GM19452 (cell line): ENCODE data around the gene RTN1.
"Not testable (repeated sequence)": the region's sequence is repeated elsewhere in the genome, so short reads cannot be mapped to it uniquely, and the experiment has no call there.

Experiments used
- ATAC-seq: cut with Tn5 transposase; IDR thresholded peaks from one replicate; pipeline ENCODE4 v1.9.1; 2021; ENCODE audit not compliant: unreplicated experiment

The RTN1 gene

GRCh38 chr14:59705866-59706265, 164.7 kb downstream of the RTN1 start:
- no peak for ATAC-seq

- no peak for ATAC-seq
These were observed 165.3 kb downstream of the RTN1 start for GRCh38 chr14:59705245-59705644.

- ATAC-seq = no peak
These were observed 166.4 kb downstream of the RTN1 start for GRCh38 chr14:59704054-59704645.

GRCh38 chr14:59699442-59699841, 171.1 kb downstream of the RTN1 start:
- ATAC-seq = no peak

- no peak for ATAC-seq
These were observed 171.8 kb downstream of the RTN1 start for GRCh38 chr14:59698793-59699192.

- no peak for ATAC-seq
These were observed 175.4 kb downstream of the RTN1 start for GRCh38 chr14:59695198-59695597.

- no peak for ATAC-seq
These were observed 179.3 kb downstream of the RTN1 start for GRCh38 chr14:59691266-59691665.

- no peak for ATAC-seq
These were observed 180.2 kb downstream of the RTN1 start for GRCh38 chr14:59690426-59690825.

GRCh38 chr14:59688224-59689170, 182.1 kb downstream of the RTN1 start:
- peak; percentile 82 for ATAC-seq

- no peak for ATAC-seq
These were observed 182.9 kb downstream of the RTN1 start for GRCh38 chr14:59687663-59688062.

GRCh38 chr14:59679872-59680271, 190.7 kb downstream of the RTN1 start:
- no peak for ATAC-seq

GRCh38 chr14:59678352-59678751, 192.2 kb downstream of the RTN1 start:
- no peak for ATAC-seq

- ATAC-seq = no peak
These were observed 192.8 kb downstream of the RTN1 start for GRCh38 chr14:59677771-59678231.

GRCh38 chr14:59675394-59675793, 195.2 kb downstream of the RTN1 start:
- ATAC-seq = no peak

- ATAC-seq = no peak
These were observed 205.8 kb downstream of the RTN1 start for GRCh38 chr14:59664741-59665140.

- ATAC-seq = no peak
These were observed 212.8 kb downstream of the RTN1 start for GRCh38 chr14:59657769-59658168.

- no peak for ATAC-seq
These were observed 214.1 kb downstream of the RTN1 start for GRCh38 chr14:59656473-59656872.

- ATAC-seq = not testable (repeated sequence)
These were observed 216.4 kb downstream of the RTN1 start for GRCh38 chr14:59654131-59654530.

- ATAC-seq = not testable (repeated sequence)
These were observed 223.7 kb downstream of the RTN1 start for GRCh38 chr14:59646832-59647231.

- peak; percentile 79 for ATAC-seq
These were observed 231.7 kb downstream of the RTN1 start for GRCh38 chr14:59638885-59639284.

GRCh38 chr14:59634617-59635016, 236.0 kb downstream of the RTN1 start:
- no peak for ATAC-seq

- ATAC-seq = no peak
These were observed 237.1 kb downstream of the RTN1 start for GRCh38 chr14:59633486-59633885.
